GM21423 (cell line): ENCODE measurements around the gene GOSR2.

ENCODE experiments used
- ATAC-seq: cut with Tn5 transposase; IDR thresholded peaks from one replicate; pipeline ENCODE4 v1.9.1; 2021; ENCODE audit warnings: mild to moderate bottlenecking, moderate library complexity; ENCODE audit not compliant: unreplicated experiment

Gene GOSR2

GRCh38 chr17:46958041-46958591 is 35.2 kb downstream of the GOSR2 start:
- ATAC-seq, result no peak

- no peak for ATAC-seq
Measured at GRCh38 chr17:46960152-46960551, 37.2 kb downstream of the GOSR2 start.

DNA sequence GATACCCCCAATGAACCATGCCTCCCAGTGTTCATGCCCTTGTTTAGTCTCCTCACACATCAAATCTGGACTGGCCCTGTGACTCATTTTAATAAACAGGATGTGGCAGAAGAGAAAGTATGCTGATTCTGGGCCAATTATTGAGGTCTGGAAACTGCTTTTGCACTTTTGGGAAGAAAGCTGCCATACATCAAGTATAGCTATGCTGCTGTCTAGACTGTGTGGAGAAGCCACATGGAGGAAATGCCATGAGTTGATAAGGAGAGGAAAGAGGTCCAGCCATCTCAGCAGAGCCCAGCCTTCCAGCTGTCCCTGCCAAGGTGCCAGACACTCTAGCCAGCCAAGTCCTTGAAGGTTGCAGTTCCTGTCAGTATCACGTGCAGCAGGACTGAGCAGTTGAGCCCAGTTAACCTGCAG is 39.4 kb downstream of the GOSR2 start:
- ATAC-seq, result no peak

DNA sequence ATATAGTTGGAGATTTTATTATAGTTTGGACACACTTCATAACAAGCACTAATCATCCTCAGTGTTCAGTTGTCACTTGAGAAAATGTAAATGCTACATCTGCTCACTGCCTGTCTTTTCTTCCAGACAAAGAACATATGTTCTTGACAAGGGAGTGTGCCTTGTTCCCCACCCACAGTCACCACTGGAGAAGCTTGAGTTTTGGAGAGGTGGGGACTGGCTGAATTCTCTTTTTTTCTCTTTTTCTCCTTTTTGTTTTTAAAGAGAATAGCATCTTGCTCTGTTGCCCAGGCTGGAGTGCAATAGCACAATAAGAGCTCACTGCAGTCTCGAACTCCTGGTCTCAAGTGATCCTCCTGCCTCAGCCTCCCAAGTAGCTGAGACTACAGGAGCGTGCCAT is 40.6 kb downstream of the GOSR2 start:
- no peak for ATAC-seq

- ATAC-seq, result no peak
Measured at GRCh38 chr17:46964315-46965265, 41.6 kb downstream of the GOSR2 start.

DNA sequence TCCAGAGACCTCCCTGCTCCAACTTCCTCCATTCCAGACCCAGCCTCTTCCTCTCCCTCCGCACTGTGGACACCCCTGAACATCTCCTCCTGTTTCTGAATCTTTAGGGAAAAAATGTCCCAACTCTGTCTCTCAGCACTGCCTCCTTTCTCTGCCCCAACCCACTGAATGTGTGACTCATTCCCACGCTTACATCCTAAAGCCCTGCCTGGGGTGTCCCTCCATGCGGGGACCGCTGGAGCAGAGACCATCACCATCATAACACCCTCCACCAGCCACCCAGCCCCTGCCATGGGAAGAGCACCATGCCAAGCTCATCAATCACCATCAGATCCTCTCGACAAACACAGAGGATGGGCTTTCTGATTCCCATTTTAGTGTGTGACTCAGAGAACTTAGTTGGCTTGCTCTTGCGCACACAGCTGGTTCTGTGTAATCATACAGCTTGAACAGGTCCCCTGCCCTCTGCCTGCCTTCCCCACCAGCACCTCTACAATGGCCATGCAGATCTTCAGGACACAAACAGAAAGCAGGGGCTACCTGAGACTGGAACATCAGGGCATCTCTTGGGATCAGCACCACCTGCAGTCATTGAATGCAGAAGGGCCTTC is 45.4 kb downstream of the GOSR2 start:
- no peak for ATAC-seq

DNA sequence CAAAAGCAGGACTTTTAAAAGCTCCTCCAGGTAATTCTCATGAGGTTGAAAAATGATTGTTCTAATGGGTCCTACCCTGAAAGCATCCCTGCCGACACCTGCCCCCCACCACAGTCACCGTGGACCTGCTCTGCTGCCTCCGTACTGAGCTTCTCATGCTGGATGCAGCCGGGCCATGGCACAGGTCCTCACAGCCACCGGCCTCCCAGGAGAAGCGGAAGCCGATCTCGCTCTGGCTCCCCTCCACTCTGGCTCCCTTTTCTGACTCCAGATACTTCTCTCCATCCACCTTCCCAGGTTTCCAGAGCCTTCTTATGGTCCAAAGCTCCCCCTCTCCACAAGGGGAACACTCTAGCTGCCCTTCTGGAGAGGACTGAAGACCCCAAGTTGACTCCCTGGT is 45.9 kb downstream of the GOSR2 start:
- ATAC-seq, result no peak

DNA sequence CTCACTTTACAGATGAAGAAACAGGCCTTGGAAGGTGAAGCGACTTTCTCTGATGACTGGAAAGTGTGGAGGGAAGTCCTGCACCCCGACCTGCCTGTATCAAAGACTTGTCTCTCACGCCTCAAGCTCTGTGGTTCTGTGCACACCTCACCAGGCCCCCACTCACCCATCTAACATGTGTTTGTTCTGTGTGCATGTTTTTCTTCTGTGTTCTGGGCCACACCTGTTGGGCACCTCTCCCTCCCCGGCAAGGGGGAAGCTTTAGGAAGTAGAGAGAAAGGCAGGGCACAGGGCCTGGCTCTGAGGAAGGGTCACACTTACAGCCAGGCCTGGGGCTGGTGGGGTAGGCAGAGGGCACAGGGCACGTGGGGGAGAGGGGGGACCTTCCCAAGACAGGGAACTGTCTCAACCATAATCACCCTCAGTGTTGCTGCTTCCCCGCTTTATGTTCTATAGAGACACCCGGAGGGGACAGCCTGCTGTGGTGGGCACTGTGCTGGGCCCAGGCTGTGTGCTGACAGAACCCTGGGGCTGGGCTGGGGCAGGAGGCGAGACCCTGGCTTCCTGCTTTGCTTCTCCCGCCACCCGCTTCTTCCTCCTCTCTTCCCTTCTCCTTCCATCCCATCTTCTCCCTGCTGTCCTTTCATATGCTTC is 48.8 kb downstream of the GOSR2 start:
- no peak for ATAC-seq

DNA sequence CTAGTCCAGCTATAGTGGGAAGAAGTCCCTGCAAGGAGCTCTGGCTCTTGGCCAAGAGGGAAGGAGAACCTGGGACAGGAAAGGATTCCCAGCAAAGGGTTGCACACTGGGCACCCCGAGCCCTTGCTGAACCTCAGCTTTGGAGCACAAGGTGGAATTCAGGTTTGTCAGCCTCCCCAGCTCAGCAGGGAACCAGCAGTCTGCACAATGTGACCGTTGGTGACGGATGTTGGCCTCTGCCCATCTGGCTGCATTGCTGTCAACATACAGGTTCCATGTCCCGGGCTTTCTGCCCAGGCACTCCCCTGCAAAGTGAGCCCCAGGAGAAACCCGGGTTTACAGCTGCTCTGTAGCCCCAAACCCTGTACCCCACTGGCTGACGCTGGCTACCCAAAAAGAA is 49.4 kb downstream of the GOSR2 start:
- ATAC-seq, result no peak

- no peak for ATAC-seq
Measured at GRCh38 chr17:46974086-46974485, 51.1 kb downstream of the GOSR2 start.

DNA sequence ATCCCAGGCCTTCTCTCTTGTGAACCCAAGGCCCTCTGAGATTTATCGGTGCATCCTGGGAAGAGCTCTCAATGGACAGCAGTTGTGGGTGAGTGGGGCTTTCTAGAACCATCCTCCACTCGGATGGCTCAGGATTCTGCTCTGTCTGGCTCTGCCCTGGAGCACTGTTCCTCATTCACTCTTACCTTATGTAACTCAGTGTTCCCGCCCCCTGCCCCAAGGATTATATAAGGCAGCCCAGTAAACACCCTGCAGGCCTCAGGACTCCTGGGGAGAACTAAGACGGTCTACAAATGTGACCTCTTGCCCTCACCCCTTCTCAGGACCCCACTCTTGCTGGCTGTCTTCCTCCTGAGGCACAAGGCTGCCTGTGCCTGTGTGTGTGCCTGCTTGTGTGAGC is 52.3 kb downstream of the GOSR2 start:
- no peak for ATAC-seq

DNA sequence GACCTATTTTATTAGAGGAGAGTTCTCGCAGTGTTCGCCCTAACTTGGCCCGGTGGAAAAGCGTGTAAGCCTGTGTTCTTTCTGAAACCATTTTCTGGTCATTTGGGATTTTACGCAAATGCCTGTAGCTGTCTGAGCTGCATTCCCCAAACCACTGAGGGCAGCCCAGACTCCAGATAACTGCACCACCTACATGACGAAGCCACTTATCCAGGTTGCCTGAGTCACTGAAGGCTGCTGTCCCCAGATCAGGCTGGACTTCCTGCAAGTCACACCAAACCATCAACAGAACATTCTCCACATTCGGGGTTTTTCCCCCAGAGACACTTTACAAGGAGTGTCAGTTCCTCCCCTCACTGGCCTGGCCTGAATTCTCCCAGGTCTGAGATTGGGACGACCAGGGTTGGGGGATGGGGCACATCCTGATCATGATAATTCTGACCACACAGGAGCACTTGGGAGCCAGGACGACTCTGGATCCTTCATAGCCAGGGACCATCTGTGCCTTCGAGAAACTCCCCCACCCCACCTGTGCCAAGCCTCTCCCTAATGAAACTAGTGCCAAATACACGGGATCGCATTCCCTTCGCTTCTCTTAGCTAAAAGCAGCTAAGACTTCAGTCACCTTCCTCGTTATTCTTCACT is 53.8 kb downstream of the GOSR2 start:
- no peak for ATAC-seq

DNA sequence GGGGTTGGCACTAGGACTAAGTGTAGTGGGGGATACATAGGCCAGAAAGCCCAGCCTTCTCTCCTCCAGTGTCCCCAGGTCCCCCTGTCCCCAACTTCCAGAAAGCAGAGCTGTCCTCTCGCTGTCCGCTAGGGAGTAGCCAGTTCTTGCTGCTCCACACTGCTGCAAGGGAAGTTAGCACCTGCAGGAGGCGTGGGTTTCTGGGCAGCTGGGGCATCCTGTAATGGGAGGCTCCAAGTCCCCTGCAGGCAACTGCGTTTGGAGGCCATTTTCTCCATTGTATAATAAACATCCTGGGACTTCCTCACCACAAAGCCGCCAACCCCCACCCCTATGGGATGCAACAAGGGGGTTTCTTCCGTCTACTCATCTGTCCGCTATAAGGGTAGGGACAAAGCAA is 54.4 kb downstream of the GOSR2 start:
- ATAC-seq, result no peak

GRCh38 chr17:46977750-46978488 is 55.0 kb downstream of the GOSR2 start:
- ATAC-seq, result no peak

DNA sequence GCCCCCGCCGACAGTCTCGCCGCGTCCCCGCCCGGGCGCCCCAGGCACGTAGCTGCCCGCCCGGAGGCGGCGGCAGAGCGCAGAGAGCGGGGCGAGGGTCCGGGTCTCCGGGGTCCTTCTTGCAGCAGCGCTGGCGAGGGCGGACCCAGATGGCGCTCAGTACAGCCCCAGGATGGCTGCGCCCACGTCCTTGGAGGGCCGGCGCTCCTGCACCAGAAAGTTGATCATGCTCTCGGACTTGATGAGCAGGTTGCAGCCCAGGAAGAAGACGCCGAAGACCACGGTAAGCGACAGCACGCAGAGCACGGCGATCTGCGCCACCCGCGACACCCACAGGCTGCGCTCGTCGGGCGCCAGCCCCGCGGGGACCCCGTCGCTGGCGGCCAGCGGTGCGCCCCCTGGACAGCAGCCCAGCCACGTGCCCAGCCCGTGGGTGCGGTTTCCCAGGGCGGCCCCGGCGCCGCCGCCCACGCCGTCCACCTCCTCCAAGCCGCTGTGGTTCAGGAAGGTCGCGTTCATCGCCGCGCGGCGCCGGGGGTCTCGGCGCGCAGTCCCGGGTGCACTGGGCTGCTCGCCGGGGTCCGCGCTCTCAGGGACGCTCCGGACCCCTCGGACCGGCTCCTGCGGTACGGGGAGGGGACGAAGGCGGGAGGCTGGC is 55.7 kb downstream of the GOSR2 start:
- ATAC-seq, result no peak

GRCh38 chr17:46979147-46979863 is 56.3 kb downstream of the GOSR2 start, which contains the start of gene RPRML:
TSS of gene RPRML (minus strand) at chr17:46979253. CDS start at chr17:46979007, 246 bp downstream.
- ATAC-seq, result no peak

GRCh38 chr17:46982577-46982976 is 59.6 kb downstream of the GOSR2 start:
- ATAC-seq, result no peak

DNA sequence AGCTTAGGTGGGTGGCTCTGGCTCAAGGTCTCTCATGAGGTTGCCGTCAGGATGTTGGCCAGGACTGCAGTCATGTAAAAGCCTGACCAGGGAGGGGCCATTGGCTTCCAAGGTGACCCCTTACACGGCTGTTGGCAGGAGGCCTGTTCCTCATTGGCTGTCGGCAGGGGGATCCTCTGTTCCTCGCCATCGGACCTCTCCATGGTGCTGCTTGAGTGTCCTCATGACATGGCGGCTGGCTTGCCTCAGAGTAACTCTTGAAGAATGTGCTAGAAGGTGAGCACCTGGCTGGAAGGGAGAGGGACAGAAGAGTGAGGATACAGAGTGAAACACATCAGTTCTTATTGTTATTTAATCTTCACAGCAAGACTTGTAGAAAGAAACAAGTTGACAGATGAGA is 60.8 kb downstream of the GOSR2 start:
- ATAC-seq, result no peak

DNA sequence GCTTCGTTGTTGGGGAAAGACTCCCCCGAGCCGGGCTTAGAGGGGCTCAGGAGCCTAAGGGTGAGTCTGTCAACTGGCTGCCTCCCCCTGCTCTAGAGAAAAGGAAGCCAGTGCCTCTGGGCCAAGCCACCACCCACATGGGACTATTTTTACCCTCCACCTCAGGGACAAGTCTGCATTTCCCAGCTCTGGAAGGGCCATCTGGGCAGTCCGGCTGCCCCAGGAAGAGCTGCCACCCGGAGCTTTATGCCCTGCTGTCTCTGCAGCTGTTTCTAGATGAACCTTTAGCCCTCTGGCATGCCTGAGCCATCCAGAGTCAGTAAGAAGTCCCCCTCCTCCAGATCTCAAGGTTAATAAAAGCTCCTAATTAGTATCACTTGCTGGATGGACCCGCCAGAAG is 61.4 kb downstream of the GOSR2 start:
- no peak for ATAC-seq
